ENCODE results near the gene HCRTR1. TPM values are rescaled to one million over a fixed set of nuclear protein-coding genes. Genes with fewer than 3 reads are reported as not detected.

HCRTR1 gene
- total RNA-seq, 2 donors from 2014 or later = not detected

DNA sequence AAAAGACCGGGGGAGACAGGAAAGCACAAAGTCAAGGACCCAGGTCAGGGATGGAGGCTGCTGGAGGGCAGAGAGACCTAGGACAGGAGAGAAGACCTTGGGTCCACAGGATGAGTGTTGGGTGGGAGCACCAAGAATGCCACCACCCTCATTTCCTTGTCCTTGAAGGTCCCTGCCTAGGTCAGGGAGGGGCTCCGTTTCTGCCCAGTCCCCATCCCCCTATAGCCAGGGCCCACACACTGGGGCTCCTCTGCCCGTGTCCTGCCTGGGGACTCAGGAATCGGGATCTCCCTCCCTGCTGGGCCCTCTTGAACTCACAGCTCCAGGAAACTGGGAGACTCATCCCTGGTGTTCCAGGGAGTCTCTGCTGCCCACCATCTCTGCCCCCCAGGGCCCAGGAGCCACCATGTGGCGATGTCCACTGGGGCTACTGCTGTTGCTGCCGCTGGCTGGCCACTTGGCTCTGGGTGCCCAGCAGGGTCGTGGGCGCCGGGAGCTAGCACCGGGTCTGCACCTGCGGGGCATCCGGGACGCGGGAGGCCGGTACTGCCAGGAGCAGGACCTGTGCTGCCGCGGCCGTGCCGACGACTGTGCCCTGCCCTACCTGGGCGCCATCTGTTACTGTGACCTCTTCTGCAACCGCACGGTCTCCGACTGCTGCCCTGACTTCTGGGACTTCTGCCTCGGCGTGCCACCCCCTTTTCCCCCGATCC lies 40.6 kb upstream of the HCRTR1 start:
- no peak overlapping the region for H3K27ac Mint-ChIP-seq
- no peak for ATAC-seq (replicated peaks)

GRCh38 chr1:31577515-31578192 lies 39.8 kb upstream of the HCRTR1 start:
- no peaks in the 10 kb centered on the region for H3K4me1 Mint-ChIP-seq
- ATAC-seq (replicated peaks) = no peak
- peaks cover 14% of the 10 kb centered on the region for H3K27me3 Mint-ChIP-seq
- H3K36me3 Mint-ChIP-seq (ENCODE audit: low read depth) = no peaks in the 10 kb centered on the region
- no peak overlapping the region for H3K4me3 Mint-ChIP-seq
- H3K9me3 Mint-ChIP-seq = no peaks in the 10 kb centered on the region
- H3K27ac Mint-ChIP-seq = no peak overlapping the region

More for the DNA sequence above, 40.6 kb upstream of the HCRTR1 start:
- Mint-ChIP-seq H3K27me3 (peaks cover 17% of the 10 kb centered on the region), H3K4me1 (no peaks in the 10 kb centered on the region), H3K36me3 (ENCODE audit: low read depth) (no peaks in the 10 kb centered on the region), H3K4me3 (no peak overlapping the region), H3K9me3 (no peaks in the 10 kb centered on the region)

- ATAC-seq (replicated peaks) = no peak
- H3K27ac Mint-ChIP-seq = no peak overlapping the region
- H3K4me3 Mint-ChIP-seq = no peak overlapping the region
- no peaks in the 10 kb centered on the region for H3K4me1 Mint-ChIP-seq
- no peaks in the 10 kb centered on the region for H3K36me3 Mint-ChIP-seq (ENCODE audit: low read depth)
- peaks cover 9% of the 10 kb centered on the region for H3K27me3 Mint-ChIP-seq
- H3K9me3 Mint-ChIP-seq = no peaks in the 10 kb centered on the region
Measured at GRCh38 chr1:31579374-31579773, 38.1 kb upstream of the HCRTR1 start.

- Mint-ChIP-seq H3K9me3 (no peaks in the 10 kb centered on the region), H3K4me3 (no peak overlapping the region), H3K36me3 (ENCODE audit: low read depth) (no peaks in the 10 kb centered on the region), H3K27me3 (peaks cover 8% of the 10 kb centered on the region), H3K27ac (no peak overlapping the region), H3K4me1 (no peaks in the 10 kb centered on the region)
- ATAC-seq (replicated peaks) = no peak
Measured at GRCh38 chr1:31580513-31580870, 37.0 kb upstream of the HCRTR1 start.

DNA sequence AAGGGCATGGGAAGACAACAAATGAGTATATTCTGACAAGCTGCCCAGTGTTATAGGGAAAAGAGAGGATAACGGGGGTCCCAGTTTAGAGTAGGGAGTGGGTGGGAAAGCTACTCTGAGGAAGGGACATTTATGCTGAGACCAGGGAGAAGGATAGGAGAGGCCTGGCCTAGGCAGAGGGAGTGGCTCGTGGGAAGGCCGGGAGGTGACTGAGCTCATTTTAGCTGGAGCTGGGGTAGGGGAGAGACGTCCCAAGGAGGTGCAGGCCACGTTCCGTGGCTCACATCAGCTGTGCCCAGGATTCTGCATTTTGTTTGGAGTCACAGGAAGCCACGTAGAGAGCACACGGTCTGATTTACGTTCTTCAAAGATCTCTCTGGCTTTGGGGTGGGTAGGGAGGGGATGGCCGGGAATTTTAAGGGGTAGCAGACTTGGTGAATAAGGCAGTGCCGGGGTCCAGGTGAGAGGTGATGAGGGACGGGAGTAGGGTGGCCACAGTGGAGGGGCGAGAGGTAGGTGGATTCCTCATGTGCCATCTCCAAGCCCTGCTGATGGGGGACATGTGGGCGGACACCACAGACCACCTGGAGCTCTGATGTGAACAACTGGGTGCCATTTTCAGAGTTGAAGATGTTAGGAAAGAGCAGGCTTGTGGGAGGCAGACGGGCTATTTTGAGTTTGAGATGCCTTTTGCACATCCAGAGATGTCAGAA lies 36.4 kb upstream of the HCRTR1 start:
- Mint-ChIP-seq H3K27me3 (peaks cover 8% of the 10 kb centered on the region), H3K4me3 (no peak overlapping the region), H3K36me3 (ENCODE audit: low read depth) (no peaks in the 10 kb centered on the region), H3K4me1 (no peaks in the 10 kb centered on the region), H3K27ac (no peak overlapping the region), H3K9me3 (no peaks in the 10 kb centered on the region)
- ATAC-seq (replicated peaks) = no peak

DNA sequence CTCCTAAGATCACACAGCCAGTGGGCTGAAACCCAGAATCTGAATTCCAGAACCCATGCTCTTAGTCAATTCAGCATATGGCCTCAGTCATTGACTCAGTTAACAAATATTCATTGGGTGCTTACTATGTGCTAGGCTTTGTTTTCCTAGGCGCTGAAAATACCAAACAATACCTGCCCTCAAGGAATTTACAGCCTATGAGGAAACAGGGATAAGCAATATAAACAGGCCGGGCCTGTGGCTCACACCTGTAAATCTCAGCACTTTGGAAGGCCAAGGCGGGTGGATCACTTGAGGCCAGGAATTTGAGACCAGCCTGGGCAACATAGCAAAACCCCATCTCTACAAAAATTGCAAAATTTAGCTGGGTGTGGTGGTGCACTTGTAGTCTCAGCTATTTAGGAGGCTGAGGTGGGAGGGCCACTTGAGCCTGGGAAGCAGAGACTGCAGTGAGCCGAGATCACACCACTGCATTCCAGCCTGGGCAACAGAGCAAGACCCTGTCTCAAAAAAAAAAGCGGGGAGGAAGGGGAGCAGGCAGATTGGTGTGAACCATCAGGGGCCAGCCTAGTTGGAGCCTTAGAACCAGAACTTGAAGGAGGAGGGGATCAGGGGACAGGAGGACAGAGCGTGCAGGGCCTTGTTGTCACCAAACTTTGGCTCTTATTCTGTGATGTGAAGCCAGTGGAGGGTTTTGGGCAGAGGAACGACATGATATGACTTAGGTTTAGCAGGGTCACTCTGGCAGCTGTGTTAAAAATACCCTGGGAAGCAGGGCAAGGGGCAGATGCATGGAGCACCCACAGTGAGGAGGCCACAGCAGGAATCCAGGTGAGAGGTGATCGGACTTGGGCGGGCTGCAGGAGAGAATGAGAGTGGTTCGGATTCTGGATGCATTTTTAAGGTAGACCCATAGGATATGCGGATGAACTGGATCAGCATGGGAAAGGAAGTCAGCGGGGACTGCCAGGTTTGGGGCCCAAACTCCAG lies 35.4 kb upstream of the HCRTR1 start:
- Mint-ChIP-seq H3K9me3 (no peaks in the 10 kb centered on the region), H3K4me1 (no peaks in the 10 kb centered on the region), H3K36me3 (ENCODE audit: low read depth) (no peaks in the 10 kb centered on the region), H3K27me3 (peaks cover 4% of the 10 kb centered on the region), H3K4me3 (no peak overlapping the region), H3K27ac (no peak overlapping the region)
- ATAC-seq (replicated peaks) = no peak

- peaks cover 4% of the 10 kb centered on the region for H3K27me3 Mint-ChIP-seq
- H3K9me3 Mint-ChIP-seq = no peaks in the 10 kb centered on the region
- H3K4me1 Mint-ChIP-seq = no peaks in the 10 kb centered on the region
- H3K27ac Mint-ChIP-seq = no peak overlapping the region
- no peak overlapping the region for H3K4me3 Mint-ChIP-seq
- H3K36me3 Mint-ChIP-seq (ENCODE audit: low read depth) = no peaks in the 10 kb centered on the region
- ATAC-seq (replicated peaks) = no peak
Measured at GRCh38 chr1:31583082-31583994, 34.2 kb upstream of the HCRTR1 start.

DNA sequence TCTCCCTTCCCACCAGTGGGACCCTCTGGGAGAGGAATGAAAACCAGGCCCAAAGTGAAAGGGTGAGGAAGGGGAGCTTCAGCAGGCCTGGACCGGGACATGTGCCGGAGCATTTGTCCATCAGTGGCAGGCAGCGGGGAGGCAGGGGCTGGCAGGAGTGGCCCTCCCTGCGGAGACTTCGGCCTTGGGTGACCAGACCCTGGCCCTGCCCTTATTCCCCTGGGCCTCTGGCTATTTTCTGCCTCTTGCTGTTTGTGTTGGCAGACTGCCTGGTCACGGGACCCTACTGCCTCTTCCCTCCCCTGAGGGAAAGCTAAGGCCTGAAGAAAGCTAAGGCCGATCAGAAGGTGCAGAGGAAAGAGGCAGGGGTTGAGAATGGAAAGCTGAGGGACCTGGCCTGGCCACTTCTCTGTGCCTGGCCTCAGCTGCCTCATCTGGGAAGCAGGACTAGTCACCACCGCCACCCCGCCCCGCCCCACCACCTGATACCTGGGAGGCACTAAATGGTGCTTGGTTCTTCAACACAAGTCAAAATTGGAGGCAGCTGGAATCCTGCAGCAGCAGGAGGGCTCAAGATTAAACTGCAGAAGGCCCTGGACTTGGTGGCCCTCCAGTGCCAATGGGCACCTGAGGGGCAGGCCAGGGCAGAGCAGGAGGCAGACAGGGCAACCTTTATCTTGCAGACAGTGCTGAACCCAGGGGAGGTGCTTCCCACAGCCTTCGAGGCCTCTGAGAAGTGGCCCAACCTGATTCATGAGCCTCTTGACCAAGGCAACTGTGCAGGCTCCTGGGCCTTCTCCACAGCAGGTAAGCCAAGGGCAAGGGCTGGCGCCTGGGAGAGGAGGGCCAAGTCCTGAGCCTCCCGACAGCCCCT lies 33.3 kb upstream of the HCRTR1 start:
- Mint-ChIP-seq H3K4me3 (no peak overlapping the region), H3K36me3 (ENCODE audit: low read depth) (no peaks in the 10 kb centered on the region)

GRCh38 chr1:31584869-31585735 lies 32.4 kb upstream of the HCRTR1 start:
- Mint-ChIP-seq H3K27me3 (peaks cover 6% of the 10 kb centered on the region), H3K9me3 (no peaks in the 10 kb centered on the region)

More for the DNA sequence above, 33.3 kb upstream of the HCRTR1 start:
- Mint-ChIP-seq H3K27me3 (peaks cover 6% of the 10 kb centered on the region), H3K27ac (no peak overlapping the region), H3K9me3 (no peaks in the 10 kb centered on the region), H3K4me1 (no peaks in the 10 kb centered on the region)
- ATAC-seq (replicated peaks) = no peak

GRCh38 chr1:31585736-31586365 lies 31.6 kb upstream of the HCRTR1 start:
- H3K27me3 Mint-ChIP-seq = peaks cover 9% of the 10 kb centered on the region
- H3K27ac Mint-ChIP-seq = no peak overlapping the region
- H3K4me1 Mint-ChIP-seq = no peaks in the 10 kb centered on the region
- H3K4me3 Mint-ChIP-seq = no peak overlapping the region
- no peaks in the 10 kb centered on the region for H3K36me3 Mint-ChIP-seq (ENCODE audit: low read depth)
- no peak for ATAC-seq (replicated peaks)
- H3K9me3 Mint-ChIP-seq = no peaks in the 10 kb centered on the region

More at GRCh38 chr1:31584869-31585735, 32.4 kb upstream of the HCRTR1 start:
- ATAC-seq (replicated peaks) = no peak
- no peaks in the 10 kb centered on the region for H3K4me1 Mint-ChIP-seq
- no peaks in the 10 kb centered on the region for H3K36me3 Mint-ChIP-seq (ENCODE audit: low read depth)
- H3K4me3 Mint-ChIP-seq = no peak overlapping the region
- no peak overlapping the region for H3K27ac Mint-ChIP-seq

GRCh38 chr1:31586376-31587327 lies 30.8 kb upstream of the HCRTR1 start:
- Mint-ChIP-seq H3K9me3 (no peaks in the 10 kb centered on the region), H3K27me3 (peaks cover 12% of the 10 kb centered on the region), H3K27ac (no peak overlapping the region), H3K36me3 (ENCODE audit: low read depth) (no peaks in the 10 kb centered on the region), H3K4me1 (no peaks in the 10 kb centered on the region), H3K4me3 (no peak overlapping the region)
- ATAC-seq (replicated peaks) = no peak

Measured in activated T-helper 17 cell treated with anti-CD3 and anti-CD28 coated beads, Interleukin-2, amount 50 U/mL, for 72 hours (primary cell).